CD4-positive, alpha-beta memory T cell (primary cell): Measurements from ENCODE around the gene OR51B2. TPM values are rescaled to one million over a fixed set of nuclear protein-coding genes. Genes with fewer than 3 reads are reported as not detected.
A peak's percentile ranks its signal among the peaks of the same experiment; 100 is the strongest.

Source experiments
- CTCF ChIA-PET: fragments of 350-600 bp; sonication (Branson Sonifier 250); formaldehyde crosslinking; loops from one replicate; lab custom pipeline; 2021; ENCODE audit warnings: inconsistent platforms; ENCODE audit not compliant: partially characterized antibody; lab: Charles Lee
- POLR2A ChIA-PET: fragments of 350-600 bp; sonication (Branson Sonifier 250); formaldehyde crosslinking; loops from one replicate; lab custom pipeline; 2021; ENCODE audit not compliant: partially characterized antibody; lab: Charles Lee
- DNase-seq, 5 donors: peaks; one replicate each; pipeline versions ENCODE4 v3.0.0 to v3.0.0-alpha.2; 2020 to 2022; ENCODE audit warnings: mixed read lengths in 1 of 5
- H3K27ac ChIP-seq: one replicate; pipeline ENCODE4 v1.7.0; 2013; ENCODE audit warnings: low read depth, low read length
- H3K27me3 ChIP-seq: 2 replicates; pipeline ENCODE4 v1.7.0; 2013; ENCODE audit warnings: mild to moderate bottlenecking, low read length, moderate library complexity; ENCODE audit not compliant: insufficient read depth
- H3K36me3 ChIP-seq: 2 replicates; pipeline ENCODE4 v1.7.0; 2013; ENCODE audit warnings: mild to moderate bottlenecking, low read length, moderate library complexity; ENCODE audit not compliant: insufficient read depth
- H3K4me1 ChIP-seq: 2 replicates; pipeline ENCODE4 v1.7.0; 2013; ENCODE audit warnings: mild to moderate bottlenecking, low read length, moderate library complexity; ENCODE audit not compliant: insufficient read depth
- H3K4me3 ChIP-seq, 2 donors: one replicate each; pipeline ENCODE4 v1.7.0; 2013; ENCODE audit warnings: low read length in 2 of 2, mild to moderate bottlenecking in 1 of 2
- H3K9me3 ChIP-seq, 2 donors: one replicate each; pipeline ENCODE4 v1.7.0; 2013; ENCODE audit warnings: low read length in 2 of 2, control low read depth in 1 of 2; ENCODE audit not compliant: control insufficient read depth in 1 of 2
- H3K27ac Mint-ChIP-seq, 7 donors: one replicate each; pipeline ENCODE4 v1.8.0; 2020 to 2021; ENCODE audit warnings: mixed read lengths in 7 of 7, mild to moderate bottlenecking in 6 of 7, inconsistent platforms in 3 of 7, moderate library complexity in 3 of 7
- H3K27me3 Mint-ChIP-seq, 2 donors: one replicate each; pipeline ENCODE4 v1.8.0; 2020 to 2021; ENCODE audit warnings: mixed read lengths in 2 of 2
- H3K36me3 Mint-ChIP-seq, 2 donors: one replicate each; pipeline ENCODE4 v1.8.0; 2020 to 2021; ENCODE audit warnings: mixed read lengths in 2 of 2, inconsistent platforms in 1 of 2, mild to moderate bottlenecking in 1 of 2
- H3K4me1 Mint-ChIP-seq, 4 donors: one replicate each; pipeline ENCODE4 v1.8.0; 2020 to 2021; ENCODE audit warnings: mixed read lengths in 4 of 4, mild to moderate bottlenecking in 1 of 4
- H3K4me3 Mint-ChIP-seq, 8 donors: one replicate each; pipeline ENCODE4 v1.8.0; 2020 to 2021; ENCODE audit warnings: mixed read lengths in 8 of 8, mild to moderate bottlenecking in 7 of 8, moderate library complexity in 6 of 8, inconsistent platforms in 3 of 8
- H3K9me3 Mint-ChIP-seq, 8 donors: one replicate each; pipeline ENCODE4 v1.8.0; 2020 to 2021; ENCODE audit warnings: mixed read lengths in 8 of 8, mild to moderate bottlenecking in 5 of 8, inconsistent platforms in 3 of 8, moderate library complexity in 1 of 8
- intact Hi-C: fragments of 100-400 bp; cut with micrococcal nuclease; formaldehyde crosslinking; loops from one replicate; pipeline ENCODE4 v1.15.1; 2023
- polyA plus RNA-seq, 2 donors: library from polyadenylated mRNA; unstranded; fragments of 300-500 nt; fragmentation: Illumina TruSeq; gene quantifications; one replicate each; pipeline ENCODE4 v1.2.3, GENCODE V29; 2021
- total RNA-seq, 2 experiments: library from RNA; stranded (reverse); gene quantifications; one replicate each; pipeline ENCODE4 v1.2.3, GENCODE V29; 2021

The OR51B2 gene
- total and polyA plus RNA-seq, 4 experiments from 2014 or later = not detected

GRCh38 chr11:5282628-5283027 lies 41.5 kb downstream of the OR51B2 start:
- POLR2A ChIA-PET = no interaction called here
- DNase-seq = no peak
- Mint-ChIP-seq H3K27ac (no peak overlapping the region), H3K9me3 (no peaks in the 10 kb centered on the region), H3K36me3 (no peaks in the 10 kb centered on the region), H3K27me3 (peaks cover 1 to 2% of the 10 kb centered on the region in 2 donors), H3K4me3 (no peak overlapping the region), H3K4me1 (no peaks in the 10 kb centered on the region)
- CTCF ChIA-PET = no interaction called here
- Histone ChIP-seq H3K4me1 (no peaks in the 10 kb centered on the region), H3K36me3 (no peaks in the 10 kb centered on the region), H3K27me3 (no peaks in the 10 kb centered on the region), H3K27ac (no peak overlapping the region), H3K4me3 (no peak overlapping the region), H3K9me3 (no peaks in the 10 kb centered on the region)
- intact Hi-C loops = no loop called here

- H3K4me3 Mint-ChIP-seq = no peak overlapping the region
- Histone ChIP-seq H3K9me3 (no peaks in the 10 kb centered on the region), H3K4me3 (no peak overlapping the region), H3K36me3 (no peaks in the 10 kb centered on the region), H3K27ac (no peak overlapping the region), H3K4me1 (no peaks in the 10 kb centered on the region), H3K27me3 (no peaks in the 10 kb centered on the region)
- CTCF ChIA-PET = no interaction called here
- H3K36me3 Mint-ChIP-seq = no peaks in the 10 kb centered on the region
- no peak overlapping the region for H3K27ac Mint-ChIP-seq
- intact Hi-C loops = no loop called here
- POLR2A ChIA-PET = no interaction called here
- H3K27me3 Mint-ChIP-seq = peaks cover 1 to 2% of the 10 kb centered on the region in 2 donors
- no peaks in the 10 kb centered on the region for H3K4me1 Mint-ChIP-seq
- no peak for DNase-seq
- no peaks in the 10 kb centered on the region for H3K9me3 Mint-ChIP-seq
These were observed 42.5 kb downstream of the OR51B2 start for GRCh38 chr11:5281596-5281995.

- ChIA-PET CTCF (no interaction called here), POLR2A (no interaction called here)
- H3K27ac ChIP-seq = no peak overlapping the region
- no peak overlapping the region for H3K4me3 ChIP-seq
- no peaks in the 10 kb centered on the region for H3K9me3 ChIP-seq
- no peaks in the 10 kb centered on the region for H3K4me1 ChIP-seq
- no peaks in the 10 kb centered on the region for H3K27me3 ChIP-seq
- no peaks in the 10 kb centered on the region for H3K36me3 Mint-ChIP-seq
- no peak overlapping the region for H3K4me3 Mint-ChIP-seq
- intact Hi-C loops = no loop called here
- H3K9me3 Mint-ChIP-seq = peaks cover 0 to 3% (median 0%) of the 10 kb centered on the region in 8 donors
- no peak for DNase-seq
- peaks cover 1 to 2% of the 10 kb centered on the region in 2 donors for H3K27me3 Mint-ChIP-seq
- H3K4me1 Mint-ChIP-seq = no peaks in the 10 kb centered on the region
- no peaks in the 10 kb centered on the region for H3K36me3 ChIP-seq
- peak overlapping the region in 1 of 7 donors; percentile 39 for H3K27ac Mint-ChIP-seq
These were observed 43.5 kb downstream of the OR51B2 start for GRCh38 chr11:5280582-5281102.

- H3K27ac Mint-ChIP-seq = no peak overlapping the region
- Histone ChIP-seq H3K27me3 (no peaks in the 10 kb centered on the region), H3K36me3 (no peaks in the 10 kb centered on the region), H3K27ac (no peak overlapping the region), H3K4me1 (no peaks in the 10 kb centered on the region), H3K4me3 (no peak overlapping the region), H3K9me3 (no peaks in the 10 kb centered on the region)
- POLR2A ChIA-PET = no interaction called here
- no peak overlapping the region for H3K4me3 Mint-ChIP-seq
- peaks cover 1 to 2% of the 10 kb centered on the region in 2 donors for H3K27me3 Mint-ChIP-seq
- H3K4me1 Mint-ChIP-seq = no peaks in the 10 kb centered on the region
- H3K9me3 Mint-ChIP-seq = peaks cover 0 to 3% (median 0%) of the 10 kb centered on the region in 8 donors
- no peaks in the 10 kb centered on the region for H3K36me3 Mint-ChIP-seq
- no peak for DNase-seq
- CTCF ChIA-PET = no interaction called here
- intact Hi-C loops = no loop called here
These were observed 44.5 kb downstream of the OR51B2 start for GRCh38 chr11:5279471-5280090.

GRCh38 chr11:5277807-5278382 lies 46.2 kb downstream of the OR51B2 start:
- CTCF ChIA-PET = no interaction called here
- Mint-ChIP-seq H3K4me1 (no peaks in the 10 kb centered on the region), H3K36me3 (no peaks in the 10 kb centered on the region), H3K4me3 (no peak overlapping the region), H3K27me3 (peaks cover 1 to 2% of the 10 kb centered on the region in 2 donors), H3K9me3 (peaks cover 0 to 3% (median 0%) of the 10 kb centered on the region in 8 donors), H3K27ac (no peak overlapping the region)
- H3K36me3 ChIP-seq = no peaks in the 10 kb centered on the region
- no peak overlapping the region for H3K27ac ChIP-seq
- no peak overlapping the region for H3K4me3 ChIP-seq
- intact Hi-C loops = no loop called here
- no peaks in the 10 kb centered on the region for H3K9me3 ChIP-seq
- POLR2A ChIA-PET = no interaction called here
- H3K27me3 ChIP-seq = no peaks in the 10 kb centered on the region
- H3K4me1 ChIP-seq = no peaks in the 10 kb centered on the region
- DNase-seq = no peak

GRCh38 chr11:5276697-5277096 lies 47.4 kb downstream of the OR51B2 start:
- intact Hi-C loops = no loop called here
- no peaks in the 10 kb centered on the region for H3K36me3 Mint-ChIP-seq
- peaks cover 0 to 3% (median 0%) of the 10 kb centered on the region in 8 donors for H3K9me3 Mint-ChIP-seq
- H3K9me3 ChIP-seq = no peaks in the 10 kb centered on the region
- H3K27ac ChIP-seq = no peak overlapping the region
- no peaks in the 10 kb centered on the region for H3K36me3 ChIP-seq
- POLR2A ChIA-PET = interaction anchor here (0.6 kb wide), 1 partner anchor 1090 kb away, joined by 5 read pairs; no protein-coding TSS in a partner anchor
- no peaks in the 10 kb centered on the region for H3K4me1 Mint-ChIP-seq
- CTCF ChIA-PET = no interaction called here
- no peaks in the 10 kb centered on the region for H3K4me1 ChIP-seq
- H3K27ac Mint-ChIP-seq = no peak overlapping the region
- H3K4me3 ChIP-seq = no peak overlapping the region
- H3K27me3 Mint-ChIP-seq = peaks cover 0 to 2% of the 10 kb centered on the region in 2 donors
- H3K27me3 ChIP-seq = no peaks in the 10 kb centered on the region
- DNase-seq = no peak
- H3K4me3 Mint-ChIP-seq = no peak overlapping the region

GRCh38 chr11:5275369-5276110 lies 48.6 kb downstream of the OR51B2 start:
- no peak overlapping the region for H3K27ac ChIP-seq
- no peaks in the 10 kb centered on the region for H3K9me3 ChIP-seq
- CTCF ChIA-PET = no interaction called here
- H3K4me3 ChIP-seq = no peak overlapping the region
- Mint-ChIP-seq H3K27me3 (peaks cover 0 to 2% of the 10 kb centered on the region in 2 donors), H3K27ac (no peak overlapping the region), H3K9me3 (peaks cover 0 to 3% (median 0%) of the 10 kb centered on the region in 8 donors), H3K4me3 (no peak overlapping the region), H3K36me3 (no peaks in the 10 kb centered on the region), H3K4me1 (no peaks in the 10 kb centered on the region)
- no peak for DNase-seq
- POLR2A ChIA-PET = no interaction called here
- H3K36me3 ChIP-seq = no peaks in the 10 kb centered on the region
- no peaks in the 10 kb centered on the region for H3K4me1 ChIP-seq
- intact Hi-C loops = no loop called here
- no peaks in the 10 kb centered on the region for H3K27me3 ChIP-seq
